HEK293 (cell line): ENCODE data around the gene UBA3.

ENCODE experiments used
- CTCF ChIA-PET: fragments of 350-600 bp; formaldehyde crosslinking; extraction: SDS; loops from one replicate; lab custom pipeline; 2021; ENCODE audit warnings: antibody characterized with exemption; lab: Yijun Ruan, JAX
- POLR2A ChIA-PET: fragments of 300-600 bp; formaldehyde crosslinking; extraction: SDS; loops from one replicate; lab custom pipeline; 2020; ENCODE audit warnings: antibody characterized with exemption, inconsistent platforms; lab: Yijun Ruan, JAX
- H3K27ac ChIP-seq: fragments of 200-500 bp; sonication (Bioruptor generic); 2 replicates; pipeline ENCODE4 v1.5.1; 2014; ENCODE audit warnings: low read depth, low read length, control low read depth, inconsistent platforms; ENCODE audit errors: extremely low read depth
- H3K36me3 ChIP-seq, 2 experiments: fragments of 200-500 bp in 1 of 2; sonication (Bioruptor generic) in 1 of 2; 1 replicate in 1 of 2; 2 replicates in 1 of 2; pipeline ENCODE4 v1.5.1; 2014 to 2017; ENCODE audit warnings: inconsistent platforms in 2 of 2, low read length in 2 of 2; ENCODE audit not compliant: control insufficient read depth in 2 of 2, insufficient read depth in 1 of 2
- H3K4me1 ChIP-seq: fragments of 200-500 bp; sonication (Bioruptor generic); 2 replicates; pipeline ENCODE4 v1.5.1; 2014; ENCODE audit warnings: mild to moderate bottlenecking, low read length, inconsistent platforms; ENCODE audit not compliant: control insufficient read depth, insufficient read depth
- H3K4me3 ChIP-seq: 2 replicates; pipeline ENCODE4 v1.5.1; 2011; ENCODE audit warnings: low read depth, mild to moderate bottlenecking, control low read depth, low read length, moderate library complexity
- H3K9me3 ChIP-seq: fragments of 200-500 bp; sonication (Bioruptor generic); 2 replicates; pipeline ENCODE4 v1.5.1; 2014; ENCODE audit warnings: low read depth, low read length, inconsistent platforms; ENCODE audit not compliant: control insufficient read depth, insufficient read depth
- BCL6B ChIP-seq: fragments of 450-650 bp; formaldehyde crosslinking; IDR thresholded peaks from 2 replicates; pipeline ENCODE4 v1.5.1; 2017; ENCODE audit warnings: missing biosample characterization, missing genetic modification characterization
- GLIS2 ChIP-seq: fragments of 450-650 bp; formaldehyde crosslinking; IDR thresholded peaks from 2 replicates; pipeline ENCODE4 v1.5.1; 2016; ENCODE audit warnings: missing biosample characterization, missing genetic modification characterization
- HOXC10 ChIP-seq: sonication (generic); formaldehyde crosslinking; IDR thresholded peaks from 2 replicates; pipeline ENCODE4 v1.8.1; 2023; ENCODE audit warnings: mild to moderate bottlenecking, missing genetic modification reagents
- PRDM10 ChIP-seq: fragments of 450-650 bp; formaldehyde crosslinking; IDR thresholded peaks from 2 replicates; pipeline ENCODE4 v1.5.1; 2016; ENCODE audit warnings: missing biosample characterization, missing genetic modification characterization
- RBAK ChIP-seq: fragments of 450-650 bp; formaldehyde crosslinking; IDR thresholded peaks from 2 replicates; pipeline ENCODE4 v1.5.1; 2016; ENCODE audit warnings: missing biosample characterization, missing genetic modification characterization
- SCRT2 ChIP-seq: fragments of 450-650 bp; formaldehyde crosslinking; IDR thresholded peaks from 2 replicates; pipeline ENCODE4 v1.5.1; 2016; ENCODE audit warnings: missing biosample characterization, missing genetic modification characterization
- SP3 ChIP-seq: fragments of 450-650 bp; formaldehyde crosslinking; IDR thresholded peaks from 2 replicates; pipeline ENCODE4 v1.5.1; 2016; ENCODE audit warnings: missing biosample characterization, missing genetic modification characterization
- SP7 ChIP-seq: fragments of 450-650 bp; formaldehyde crosslinking; IDR thresholded peaks from 2 replicates; pipeline ENCODE4 v1.5.1; 2016; ENCODE audit warnings: missing biosample characterization, missing genetic modification characterization
- ZFHX2 ChIP-seq: fragments of 450-650 bp; formaldehyde crosslinking; conservative IDR thresholded peaks from 2 replicates; pipeline ENCODE4 v1.5.1; 2016; ENCODE audit warnings: missing biosample characterization, missing genetic modification characterization
- ZNF146 ChIP-seq: fragments of 450-650 bp; formaldehyde crosslinking; IDR thresholded peaks from 2 replicates; pipeline ENCODE4 v1.5.1; 2016; ENCODE audit warnings: missing biosample characterization, missing genetic modification characterization
- ZNF175 ChIP-seq: fragments of 450-650 bp; formaldehyde crosslinking; IDR thresholded peaks from 2 replicates; pipeline ENCODE4 v1.5.1; 2016; ENCODE audit warnings: missing biosample characterization, missing genetic modification characterization
- ZNF18 ChIP-seq: fragments of 450-650 bp; formaldehyde crosslinking; IDR thresholded peaks from 2 replicates; pipeline ENCODE4 v1.5.1; 2016; ENCODE audit warnings: missing biosample characterization, missing genetic modification characterization
- ZNF211 ChIP-seq: fragments of 450-650 bp; formaldehyde crosslinking; IDR thresholded peaks from 2 replicates; pipeline ENCODE4 v1.5.1; 2016; ENCODE audit warnings: low read depth, missing biosample characterization, missing genetic modification characterization
- ZNF274 ChIP-seq, 2 experiments: fragments of 200-500 bp in 1 of 2; fragments of 450-650 bp in 1 of 2; sonication (Bioruptor generic) in 1 of 2; formaldehyde crosslinking in 1 of 2; IDR thresholded peaks; 2 replicates each; pipeline versions ENCODE4 v1.5.1 to v1.6.1; 2014 to 2016; ENCODE audit warnings: borderline replicate concordance in 1 of 2, inconsistent platforms in 1 of 2, low read length in 1 of 2, missing biosample characterization in 1 of 2, missing genetic modification characterization in 1 of 2
- ZNF341 ChIP-seq: fragments of 450-650 bp; formaldehyde crosslinking; IDR thresholded peaks from 2 replicates; pipeline ENCODE4; 2016; ENCODE audit warnings: low read depth, missing biosample characterization, missing genetic modification characterization
- ZNF394 ChIP-seq: fragments of 450-650 bp; formaldehyde crosslinking; IDR thresholded peaks from 2 replicates; pipeline ENCODE4 v1.5.1; 2016; ENCODE audit warnings: missing biosample characterization, missing genetic modification characterization, mild to moderate bottlenecking, moderate library complexity, borderline replicate concordance
- ZNF426 ChIP-seq: fragments of 450-650 bp; formaldehyde crosslinking; IDR thresholded peaks from 2 replicates; pipeline ENCODE4 v1.5.1; 2017; ENCODE audit warnings: missing biosample characterization, missing genetic modification characterization, mild to moderate bottlenecking, inconsistent platforms, moderate library complexity
- ZNF521 ChIP-seq: fragments of 450-650 bp; formaldehyde crosslinking; IDR thresholded peaks from 2 replicates; pipeline ENCODE4 v1.5.1; 2017; ENCODE audit warnings: missing biosample characterization, mild to moderate bottlenecking, missing genetic modification characterization
- ZNF530 ChIP-seq: fragments of 450-650 bp; formaldehyde crosslinking; IDR thresholded peaks from 2 replicates; pipeline ENCODE4 v1.5.1; 2016; ENCODE audit warnings: low read depth, missing biosample characterization, missing genetic modification characterization
- ZNF544 ChIP-seq: fragments of 450-650 bp; formaldehyde crosslinking; IDR thresholded peaks from 2 replicates; pipeline ENCODE4 v1.5.0; 2017; ENCODE audit warnings: missing biosample characterization, missing genetic modification characterization
- ZNF548 ChIP-seq: fragments of 450-650 bp; formaldehyde crosslinking; IDR thresholded peaks from 2 replicates; pipeline ENCODE4 v1.5.1; 2016; ENCODE audit warnings: missing biosample characterization, missing genetic modification characterization
- ZNF549 ChIP-seq: fragments of 450-650 bp; IDR thresholded peaks from 2 replicates; pipeline ENCODE4 v1.5.1; 2018; ENCODE audit warnings: missing biosample characterization, missing genetic modification characterization, mild to moderate bottlenecking, inconsistent platforms, moderate library complexity
- ZNF580 ChIP-seq: fragments of 450-650 bp; formaldehyde crosslinking; IDR thresholded peaks from 2 replicates; pipeline ENCODE4 v1.5.1; 2016; ENCODE audit warnings: missing biosample characterization, missing genetic modification characterization
- ZNF596 ChIP-seq: fragments of 450-650 bp; IDR thresholded peaks from 2 replicates; pipeline ENCODE4 v1.5.0; 2018; ENCODE audit warnings: missing biosample characterization, mild to moderate bottlenecking, missing genetic modification characterization, moderate library complexity
- ZNF639 ChIP-seq: fragments of 450-650 bp; formaldehyde crosslinking; IDR thresholded peaks from 2 replicates; pipeline ENCODE4 v1.5.1; 2016; ENCODE audit warnings: missing biosample characterization, missing genetic modification characterization
- ZNF777 ChIP-seq: fragments of 450-650 bp; formaldehyde crosslinking; IDR thresholded peaks from 2 replicates; pipeline ENCODE4 v1.5.1; 2017; ENCODE audit warnings: missing biosample characterization, missing genetic modification characterization, borderline replicate concordance
- ZNF837 ChIP-seq: fragments of 450-650 bp; formaldehyde crosslinking; IDR thresholded peaks from 2 replicates; pipeline ENCODE4 v1.5.1; 2016; ENCODE audit warnings: missing biosample characterization, missing genetic modification characterization
- ZSCAN23 ChIP-seq: fragments of 450-650 bp; formaldehyde crosslinking; IDR thresholded peaks from 2 replicates; pipeline ENCODE4 v1.5.1; 2016; ENCODE audit warnings: missing biosample characterization, missing genetic modification characterization

The UBA3 gene

GRCh38 chr3:69080233-69080920, at the start of gene UBA3 (continued):
- TF ChIP-seq ZFHX2 (tag by site-specific recombination) (peak; percentile 42), ZSCAN23 (tag by site-specific recombination) (no peak), ZNF639 (tag by site-specific recombination) (no peak), ZNF521 (tag by site-specific recombination) (no peak), ZNF596 (no peak), SP7 (tag by site-specific recombination) (peak; percentile 58; the same call in 1 of the 2 replicates), ZNF394 (tag by site-specific recombination) (no peak), RBAK (tag by site-specific recombination) (no peak), ZNF777 (tag by site-specific recombination) (no peak), ZNF18 (tag by site-specific recombination) (no peak), ZNF211 (tag by site-specific recombination) (no peak), SP3 (tag by site-specific recombination) (peak; percentile 36), ZNF274 (IDR thresholded peaks at IDR 0.05; ENCODE audit: low read length) (no peak), ZNF274 (tag by site-specific recombination; IDR thresholded peaks at IDR 0.05; ENCODE audit: borderline replicate concordance) (no peak), ZNF146 (tag by site-specific recombination) (no peak), ZNF341 (tag by site-specific recombination) (peak; percentile 84), ZNF175 (tag by site-specific recombination) (no peak), ZNF426 (tag by site-specific recombination) (no peak), ZNF549 (tag by site-specific recombination) (no peak), ZNF544 (tag by site-specific recombination) (no peak), GLIS2 (no peak), ZNF837 (no peak), HOXC10 (CRISPR knock-in tag) (no peak), ZNF548 (no peak)

- no peaks in the 10 kb centered on the region for H3K36me3 ChIP-seq
- no peak overlapping the region for H3K27ac ChIP-seq
- H3K4me1 ChIP-seq, result no peaks in the 10 kb centered on the region
- H3K9me3 ChIP-seq, result no peaks in the 10 kb centered on the region
- POLR2A ChIA-PET, result no interaction called here
- CTCF ChIA-PET, result interaction anchor here (0.5 to 2.2 kb wide), 2 partner anchors 9 to 13 kb away, joined by 6 to 8 read pairs; no protein-coding TSS in a partner anchor
- no peak overlapping the region for H3K4me3 ChIP-seq
- TF ChIP-seq ZNF639 (tag by site-specific recombination) (no peak), RBAK (tag by site-specific recombination) (no peak), BCL6B (tag by site-specific recombination) (no peak), PRDM10 (tag by site-specific recombination) (no peak), SCRT2 (tag by site-specific recombination) (no peak), ZNF530 (tag by site-specific recombination) (no peak), ZNF580 (tag by site-specific recombination) (no peak)
Measured at GRCh38 chr3:69129531-69129930, 49.4 kb upstream of the UBA3 start.
